Activated T-cell treated with anti-CD3 and anti-CD28 coated beads, Interleukin-2, amount 50 U/mL, for 4 hours (primary cell): Measurements from ENCODE around the gene TAF5L. TPM values are rescaled to one million over a fixed set of nuclear protein-coding genes. Genes with fewer than 3 reads are reported as not detected.
"Not testable (repeated sequence)": the region's sequence is repeated elsewhere in the genome, so short reads cannot be mapped to it uniquely, and the experiment has no call there.

Experiments used
- ATAC-seq, 2 donors: fragments of 200-7000 bp; cut with Tn5 transposase; one replicate each; pipeline ENCODE4 v1.10.0; 2021
- DNase-seq: peaks from one replicate; pipeline ENCODE4 v3.0.0-alpha.2; 2020
- H3K27me3 Mint-ChIP-seq: one replicate; pipeline ENCODE4 v1.8.0; 2021; ENCODE audit warnings: low read depth, mixed read lengths
- H3K36me3 Mint-ChIP-seq: one replicate; pipeline ENCODE4 v1.8.0; 2022; ENCODE audit warnings: mixed read lengths; ENCODE audit not compliant: insufficient read depth
- H3K4me1 Mint-ChIP-seq: one replicate; pipeline ENCODE4 v1.8.0; 2021; ENCODE audit warnings: low read depth, mixed read lengths
- H3K4me3 Mint-ChIP-seq: one replicate; pipeline ENCODE4 v1.8.0; 2021; ENCODE audit warnings: mild to moderate bottlenecking, moderate library complexity, mixed read lengths
- H3K9me3 Mint-ChIP-seq: one replicate; pipeline ENCODE4 v1.8.0; 2021; ENCODE audit warnings: mixed read lengths
- total RNA-seq, 3 donors: library from RNA; stranded (reverse); gene quantifications; one replicate each; pipeline ENCODE4 v1.2.1, GENCODE V29; 2021

TAF5L gene
- total RNA-seq, 3 donors from 2014 or later: 27.8 to 32.6 (median 29.6) TPM

DNA sequence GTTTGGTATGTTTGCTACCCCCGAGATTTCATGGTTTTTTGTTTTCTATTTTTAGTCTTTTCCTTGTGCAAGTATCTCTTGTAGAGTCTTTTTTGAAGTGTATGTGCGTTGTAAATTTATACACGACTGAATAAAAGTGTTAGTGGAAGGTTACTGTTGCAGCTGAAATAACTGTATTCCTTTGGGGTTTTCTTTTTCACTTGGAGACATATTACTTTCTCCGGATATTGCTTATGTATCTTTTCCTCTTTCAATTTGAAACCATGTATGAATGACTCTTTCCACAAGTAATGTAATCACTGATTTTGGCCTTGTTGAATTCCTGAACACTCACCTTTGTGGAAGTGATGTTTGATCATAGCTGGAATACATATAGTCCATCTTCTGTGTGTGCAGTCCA is 1.1 kb upstream of the TAF5L start:
- peaks cover 67% of the 10 kb centered on the region for H3K4me1 Mint-ChIP-seq
- H3K9me3 Mint-ChIP-seq: no peaks in the 10 kb centered on the region
- H3K4me3 Mint-ChIP-seq: peak overlapping the region; percentile 98

DNA sequence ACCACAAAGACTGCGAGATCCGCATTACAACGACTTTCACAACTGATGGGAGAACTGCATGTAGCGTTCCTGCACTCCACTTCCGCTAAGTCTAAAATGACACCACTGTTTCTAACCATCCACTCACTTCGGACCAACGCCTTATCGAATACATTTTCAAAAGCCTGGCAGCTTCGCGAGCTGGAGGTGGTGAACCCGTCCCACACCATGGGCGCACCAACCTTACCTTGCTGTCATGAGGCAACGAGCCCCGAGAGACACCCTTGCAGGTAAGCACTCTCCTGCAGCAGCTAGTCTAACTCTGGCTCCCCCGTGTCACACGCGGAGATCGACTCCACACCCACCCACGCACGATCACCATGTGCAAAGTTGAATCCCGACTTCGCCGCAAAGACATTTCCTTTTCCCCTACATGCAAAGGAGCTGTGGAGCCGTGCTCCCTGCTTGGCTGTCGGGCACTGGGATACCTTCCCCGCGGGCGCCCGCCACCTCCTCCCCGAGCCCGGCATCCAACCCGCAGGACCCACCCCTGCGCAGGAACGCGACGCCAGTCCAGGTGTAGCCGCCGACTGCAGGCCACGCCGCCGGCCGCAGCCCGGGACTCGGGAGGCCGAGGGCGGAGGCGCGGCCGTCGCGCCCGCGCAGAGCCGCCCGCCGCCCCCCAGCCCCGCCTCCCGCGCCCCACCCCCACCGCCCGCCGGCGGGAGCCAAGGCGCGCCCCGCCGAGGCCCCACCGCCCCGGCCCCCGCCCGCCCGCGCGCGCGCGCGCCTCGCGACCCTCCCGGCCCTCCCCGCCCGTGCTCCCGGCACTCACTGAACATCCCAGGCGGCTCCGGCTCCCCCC is 629 bp downstream of the TAF5L start:
- DNase-seq (peak; percentile 49), ATAC-seq (peak; percentile 39 to 42)
- H3K36me3 Mint-ChIP-seq: peaks cover 23% of the 10 kb centered on the region
- peaks cover 72% of the 10 kb centered on the region for H3K4me1 Mint-ChIP-seq
- peak overlapping the region; percentile 92 for H3K4me3 Mint-ChIP-seq
- H3K9me3 Mint-ChIP-seq: no peaks in the 10 kb centered on the region
- no peaks in the 10 kb centered on the region for H3K27me3 Mint-ChIP-seq

More for the DNA sequence above, 1.1 kb upstream of the TAF5L start:
- no peaks in the 10 kb centered on the region for H3K27me3 Mint-ChIP-seq
- no peak for ATAC-seq
- no peak for DNase-seq
- peaks cover 28% of the 10 kb centered on the region for H3K36me3 Mint-ChIP-seq

DNA sequence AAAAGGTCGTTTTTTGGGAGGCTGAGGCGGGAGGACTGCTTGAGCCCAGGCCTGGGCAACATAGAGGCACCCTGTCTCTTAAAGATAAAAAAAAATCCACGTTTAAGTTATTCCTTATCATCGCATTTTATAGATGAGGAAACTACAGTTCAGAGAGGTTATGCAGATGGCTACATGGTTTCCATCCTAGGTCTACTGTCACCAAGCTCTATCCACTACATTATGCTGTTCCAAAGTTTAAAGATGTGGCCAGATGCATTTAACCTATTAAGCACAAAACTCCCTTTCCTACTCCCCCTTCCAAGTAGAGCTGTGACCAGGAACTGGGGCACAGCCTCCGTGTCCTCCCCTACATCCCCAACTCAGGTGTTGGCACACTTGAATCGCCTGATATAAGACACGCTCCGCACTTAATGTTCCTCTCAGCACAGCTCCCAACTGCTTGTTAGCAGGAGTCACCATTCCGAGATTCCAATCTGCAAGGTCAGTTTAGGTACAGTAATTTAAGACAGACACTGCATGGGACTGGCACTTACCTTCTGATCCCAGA is 1.3 kb downstream of the TAF5L start:
- H3K4me3 Mint-ChIP-seq: peak overlapping the region; percentile 92
- DNase-seq (no peak), ATAC-seq (no peak)
- H3K36me3 Mint-ChIP-seq: peaks cover 16% of the 10 kb centered on the region
- H3K4me1 Mint-ChIP-seq: peaks cover 72% of the 10 kb centered on the region
- no peaks in the 10 kb centered on the region for H3K9me3 Mint-ChIP-seq
- no peaks in the 10 kb centered on the region for H3K27me3 Mint-ChIP-seq

DNA sequence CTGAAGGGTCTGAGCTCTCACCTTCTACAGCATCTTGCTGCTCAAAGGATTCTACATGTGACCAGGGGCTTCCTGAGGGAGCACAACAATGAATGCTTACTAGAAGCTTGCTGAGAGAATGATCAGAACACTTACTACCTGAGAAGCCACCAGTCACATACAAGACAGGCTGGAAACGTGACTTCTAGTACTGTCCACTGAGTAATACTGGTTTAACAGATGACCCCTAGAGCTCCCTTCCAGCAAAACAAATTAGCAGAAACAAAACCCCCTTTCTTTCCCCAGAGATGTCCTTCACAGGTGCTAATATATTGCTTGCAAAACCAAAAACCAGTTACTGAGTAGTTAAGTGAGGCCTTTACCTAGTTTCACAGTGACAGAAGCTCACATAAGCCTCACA is 2.1 kb downstream of the TAF5L start:
- H3K36me3 Mint-ChIP-seq: peaks cover 9% of the 10 kb centered on the region
- ATAC-seq: no peak
- H3K9me3 Mint-ChIP-seq: no peaks in the 10 kb centered on the region
- no peaks in the 10 kb centered on the region for H3K27me3 Mint-ChIP-seq
- H3K4me1 Mint-ChIP-seq: peaks cover 76% of the 10 kb centered on the region
- peak overlapping the region; percentile 92 for H3K4me3 Mint-ChIP-seq
- DNase-seq: no peak

DNA sequence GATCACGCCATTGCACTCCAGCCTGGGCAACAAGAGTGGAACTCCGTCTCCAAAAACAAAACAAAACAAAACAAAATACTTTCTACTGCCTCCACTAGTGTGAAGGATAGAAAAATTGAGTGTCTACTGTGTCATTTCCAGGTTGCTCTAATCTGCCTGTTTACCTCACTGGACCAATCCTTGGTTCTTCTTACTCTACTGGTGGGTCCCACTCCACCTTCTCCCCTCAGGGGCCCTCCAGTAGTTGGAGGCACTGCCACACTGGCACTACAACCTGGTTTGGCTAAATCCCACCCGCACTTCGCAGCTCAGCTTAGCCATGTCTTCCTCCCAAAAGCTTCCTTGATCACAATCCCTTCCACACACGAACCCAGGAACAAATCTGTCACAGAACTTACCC is 2.7 kb downstream of the TAF5L start:
- H3K4me3 Mint-ChIP-seq: peak overlapping the region; percentile 14
- H3K4me1 Mint-ChIP-seq: peaks cover 76% of the 10 kb centered on the region
- H3K9me3 Mint-ChIP-seq: no peaks in the 10 kb centered on the region
- H3K27me3 Mint-ChIP-seq: no peaks in the 10 kb centered on the region
- ATAC-seq (no peak), DNase-seq (no peak)
- H3K36me3 Mint-ChIP-seq: peaks cover 4% of the 10 kb centered on the region

DNA sequence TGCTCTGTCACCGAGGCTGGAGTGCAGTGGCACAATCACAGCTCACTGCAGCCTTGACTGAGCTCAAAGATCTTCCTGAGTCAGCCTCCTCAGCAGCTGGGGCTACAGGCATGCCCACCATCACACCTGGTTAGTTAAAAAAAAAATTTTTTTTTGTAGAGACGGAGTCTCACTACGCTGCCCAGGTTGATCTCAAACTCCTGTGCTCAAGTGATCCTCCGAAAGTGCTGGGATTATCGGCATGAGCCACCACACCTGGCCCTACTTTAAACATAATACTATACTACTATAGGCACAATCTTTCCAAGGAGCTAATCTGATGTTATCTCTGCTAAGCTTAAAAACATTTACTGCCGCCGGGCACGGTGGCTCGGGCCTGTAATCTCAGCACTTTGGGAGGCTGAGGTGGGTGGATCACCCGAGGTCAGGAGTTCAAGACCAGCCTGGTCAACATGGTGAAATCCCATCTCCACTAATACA is 3.2 kb downstream of the TAF5L start:
- H3K9me3 Mint-ChIP-seq, H3K27me3 Mint-ChIP-seq, H3K4me3 Mint-ChIP-seq, H3K36me3 Mint-ChIP-seq, DNase-seq, ATAC-seq: not testable (repeated sequence)
- H3K4me1 Mint-ChIP-seq: peaks cover 77% of the 10 kb centered on the region

DNA sequence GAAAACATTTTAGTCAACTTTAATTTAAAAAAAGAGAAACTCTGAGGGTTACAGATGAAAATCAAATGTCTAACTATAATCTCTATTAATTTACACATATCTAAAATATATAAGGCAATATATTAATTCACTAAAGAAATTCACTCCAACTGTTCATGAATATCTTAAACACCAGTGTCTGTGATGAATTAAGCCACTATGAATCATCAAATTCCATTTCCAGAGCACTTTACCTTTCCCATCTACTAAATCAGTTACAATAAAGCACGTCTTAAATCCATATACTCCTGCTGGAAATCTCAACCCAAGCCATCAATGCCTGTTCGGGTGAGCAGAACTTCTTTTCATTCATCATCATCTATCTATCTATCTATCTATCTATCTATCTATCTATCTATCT is 4.3 kb downstream of the TAF5L start:
- Mint-ChIP-seq H3K27me3 (no peaks in the 10 kb centered on the region), H3K4me1 (peaks cover 70% of the 10 kb centered on the region), H3K9me3 (no peaks in the 10 kb centered on the region), H3K4me3 (no peak overlapping the region), H3K36me3 (peaks cover 4% of the 10 kb centered on the region)
- no peak for ATAC-seq
- DNase-seq: no peak

DNA sequence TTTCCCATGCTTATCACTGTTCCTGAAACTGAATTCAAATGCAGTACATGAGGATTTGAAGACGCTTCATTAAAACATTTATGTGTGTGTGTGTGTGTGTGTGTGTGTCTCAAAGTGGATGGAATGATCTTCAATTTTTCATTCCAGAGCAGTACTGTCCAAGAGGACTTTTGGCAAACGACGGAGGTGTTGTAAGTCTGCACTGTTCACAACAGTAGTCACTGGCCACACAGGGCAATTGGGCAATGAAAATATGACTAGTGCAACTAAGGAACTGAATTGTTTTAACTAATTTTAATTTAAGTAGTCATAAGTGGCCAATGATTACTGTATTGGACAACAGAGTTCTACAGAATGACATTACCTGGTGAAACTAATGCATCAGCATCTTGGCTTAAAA is 5.0 kb downstream of the TAF5L start:
- DNase-seq: no peak
- no peak for ATAC-seq
- Mint-ChIP-seq H3K36me3 (peaks cover 4% of the 10 kb centered on the region), H3K9me3 (no peaks in the 10 kb centered on the region), H3K4me3 (no peak overlapping the region), H3K4me1 (peaks cover 69% of the 10 kb centered on the region), H3K27me3 (no peaks in the 10 kb centered on the region)

DNA sequence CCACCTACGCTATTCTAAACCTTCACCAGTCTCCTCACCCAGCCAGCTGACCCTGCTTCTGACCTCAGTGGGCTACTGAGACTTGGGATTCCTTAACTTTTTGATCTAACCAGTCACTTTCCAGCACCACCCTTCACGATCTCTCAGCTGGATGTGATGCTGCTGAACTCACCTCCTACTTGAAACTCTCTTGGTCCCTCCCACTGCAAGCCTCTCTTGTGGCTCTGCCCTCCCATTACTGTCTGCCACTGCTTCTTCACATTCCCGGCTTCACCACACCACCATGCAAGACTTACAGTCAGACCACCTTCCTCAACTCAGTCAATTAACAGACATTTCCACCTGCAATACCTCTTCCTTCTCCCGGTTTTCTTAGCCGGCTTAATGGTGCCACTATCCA is 6.3 kb downstream of the TAF5L start:
- Mint-ChIP-seq H3K9me3 (no peaks in the 10 kb centered on the region), H3K4me3 (no peak overlapping the region), H3K27me3 (no peaks in the 10 kb centered on the region), H3K36me3 (peaks cover 4% of the 10 kb centered on the region), H3K4me1 (peaks cover 62% of the 10 kb centered on the region)
- DNase-seq: no peak
- ATAC-seq: peak in 1 of 2 donors; percentile 23

DNA sequence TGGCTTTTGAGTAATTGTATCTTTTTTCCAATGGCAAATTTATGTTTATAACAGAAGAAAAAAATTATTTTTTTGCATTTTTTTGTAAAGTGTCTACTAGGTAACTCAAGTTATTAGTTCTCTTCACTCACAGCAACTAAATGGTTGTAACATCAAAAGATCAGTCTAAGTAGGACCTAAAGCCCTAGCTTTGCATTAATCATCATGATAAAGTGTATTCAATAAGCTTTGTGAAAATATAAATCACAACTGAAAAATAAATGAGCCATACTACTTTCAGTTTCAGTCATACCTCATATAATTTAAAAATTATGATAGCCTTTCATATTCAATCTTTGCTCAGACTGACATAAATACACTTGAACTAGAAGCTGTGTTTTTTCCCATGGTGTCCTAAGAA is 6.9 kb downstream of the TAF5L start:
- no peaks in the 10 kb centered on the region for H3K9me3 Mint-ChIP-seq
- H3K4me1 Mint-ChIP-seq: peaks cover 56% of the 10 kb centered on the region
- H3K36me3 Mint-ChIP-seq: peaks cover 3% of the 10 kb centered on the region
- no peak overlapping the region for H3K4me3 Mint-ChIP-seq
- ATAC-seq (peak; percentile 82 to 86), DNase-seq (no peak)
- H3K27me3 Mint-ChIP-seq: no peaks in the 10 kb centered on the region

DNA sequence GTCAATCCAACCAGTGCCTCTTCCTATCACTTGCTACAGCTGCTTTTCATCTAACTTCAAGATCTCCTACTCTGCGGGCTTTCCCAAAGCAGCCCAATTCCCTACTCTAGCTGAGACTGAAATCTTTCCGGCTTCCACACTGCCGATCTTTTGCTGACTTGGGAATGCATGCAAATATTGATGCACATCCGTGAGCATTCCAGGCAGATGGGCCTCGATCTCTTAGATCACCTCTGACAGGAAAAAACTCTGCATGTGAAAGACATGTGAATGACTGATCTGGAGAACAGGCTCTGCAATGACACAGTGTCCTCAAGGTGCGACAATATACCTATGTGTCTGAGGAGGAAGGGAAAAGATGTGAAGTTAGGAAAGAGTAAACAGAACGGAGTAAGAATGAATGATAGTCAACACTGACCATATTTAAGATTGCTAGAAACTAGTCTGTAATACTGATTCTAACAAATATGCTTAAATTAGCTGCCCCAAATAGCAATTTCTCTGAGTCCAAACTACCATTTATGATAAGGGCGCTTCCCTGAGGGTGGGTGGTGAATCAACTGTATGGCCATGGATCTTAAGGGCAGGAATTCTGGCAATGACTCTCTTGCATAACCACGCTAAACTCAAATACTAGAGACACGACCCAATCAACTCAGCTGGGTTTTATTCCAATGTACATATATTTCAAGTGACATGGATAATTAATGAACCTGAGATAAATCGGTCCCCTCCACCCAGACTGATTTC is 8.4 kb downstream of the TAF5L start:
- Mint-ChIP-seq H3K4me3 (no peak overlapping the region), H3K27me3 (no peaks in the 10 kb centered on the region), H3K36me3 (peaks cover 11% of the 10 kb centered on the region), H3K9me3 (no peaks in the 10 kb centered on the region), H3K4me1 (peaks cover 41% of the 10 kb centered on the region)
- no peak for ATAC-seq
- no peak for DNase-seq

DNA sequence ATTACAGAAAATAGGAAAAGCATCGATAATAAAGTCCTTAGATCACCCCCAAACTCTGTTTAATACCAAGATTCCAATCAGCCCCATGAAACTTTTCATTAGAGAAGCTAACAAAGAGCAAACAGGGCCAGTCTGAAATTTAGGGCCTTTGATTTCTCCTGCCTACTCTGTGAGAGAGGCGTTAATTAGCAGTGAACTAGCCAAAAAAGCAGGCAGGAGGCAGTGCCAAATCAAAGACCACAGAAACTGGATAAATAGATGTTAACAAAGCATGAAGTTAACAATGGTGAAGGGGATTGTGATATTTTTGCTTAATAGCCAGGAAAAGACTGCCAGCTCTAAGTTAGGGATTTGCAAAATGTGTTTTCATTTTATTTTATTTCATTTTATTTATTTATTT is 11.2 kb downstream of the TAF5L start:
- Mint-ChIP-seq H3K36me3 (peaks cover 33% of the 10 kb centered on the region), H3K9me3 (no peaks in the 10 kb centered on the region)
- no peak for ATAC-seq

DNA sequence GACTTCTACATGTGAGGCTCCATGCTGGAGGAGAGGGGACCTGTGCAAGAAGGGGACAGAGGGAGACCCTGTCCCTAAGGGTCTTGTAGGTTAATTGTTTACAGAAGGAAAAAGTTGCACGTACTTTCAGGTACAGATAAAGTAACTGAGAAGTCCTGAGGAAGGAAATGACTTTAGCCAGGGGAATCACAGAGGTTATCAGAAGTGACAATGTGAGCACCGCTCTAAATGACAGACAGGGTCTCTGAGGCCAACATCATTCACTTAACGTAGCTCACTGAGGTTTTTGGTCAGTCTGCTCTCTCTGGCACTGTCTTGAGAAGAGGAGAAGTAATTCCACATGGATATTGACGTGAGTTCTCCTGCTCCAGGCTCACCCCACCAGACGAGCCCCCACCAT is 12.0 kb downstream of the TAF5L start:
- H3K36me3 Mint-ChIP-seq: peaks cover 39% of the 10 kb centered on the region

More for the DNA sequence above, 11.2 kb downstream of the TAF5L start:
- DNase-seq: no peak
- no peaks in the 10 kb centered on the region for H3K27me3 Mint-ChIP-seq
- no peak overlapping the region for H3K4me3 Mint-ChIP-seq
- H3K4me1 Mint-ChIP-seq: peaks cover 18% of the 10 kb centered on the region

DNA sequence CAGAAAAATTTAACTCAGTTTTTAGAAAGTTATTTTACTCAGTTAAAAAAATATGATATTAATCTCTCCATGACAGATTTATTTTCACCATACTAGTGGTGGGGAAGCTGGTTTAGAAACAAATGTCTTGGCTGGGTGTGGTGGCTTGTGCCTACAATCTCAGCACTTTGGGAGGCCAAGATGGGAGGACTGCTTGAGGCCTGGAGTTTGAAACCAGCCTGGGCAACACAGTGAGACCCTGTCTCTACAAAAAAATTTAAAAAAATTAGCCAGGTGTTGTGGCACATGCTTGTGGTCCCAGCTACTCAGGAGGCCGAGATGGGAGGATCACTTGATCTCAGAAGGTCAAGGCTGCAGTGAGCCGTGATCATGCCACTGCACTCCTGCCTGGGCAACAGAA is 17.3 kb downstream of the TAF5L start:
- ATAC-seq: no peak
- H3K36me3 Mint-ChIP-seq: peaks cover 63% of the 10 kb centered on the region

More for the DNA sequence above, 12.0 kb downstream of the TAF5L start:
- no peaks in the 10 kb centered on the region for H3K27me3 Mint-ChIP-seq
- ATAC-seq: no peak
- no peaks in the 10 kb centered on the region for H3K9me3 Mint-ChIP-seq
- peaks cover 11% of the 10 kb centered on the region for H3K4me1 Mint-ChIP-seq
- DNase-seq: no peak
- H3K4me3 Mint-ChIP-seq: no peak overlapping the region

More for the DNA sequence above, 17.3 kb downstream of the TAF5L start:
- no peak for DNase-seq
- Mint-ChIP-seq H3K4me3 (no peak overlapping the region), H3K9me3 (no peaks in the 10 kb centered on the region), H3K27me3 (no peaks in the 10 kb centered on the region), H3K4me1 (no peaks in the 10 kb centered on the region)
